ENCODE measurements around the gene DHRS7B.

DNA sequence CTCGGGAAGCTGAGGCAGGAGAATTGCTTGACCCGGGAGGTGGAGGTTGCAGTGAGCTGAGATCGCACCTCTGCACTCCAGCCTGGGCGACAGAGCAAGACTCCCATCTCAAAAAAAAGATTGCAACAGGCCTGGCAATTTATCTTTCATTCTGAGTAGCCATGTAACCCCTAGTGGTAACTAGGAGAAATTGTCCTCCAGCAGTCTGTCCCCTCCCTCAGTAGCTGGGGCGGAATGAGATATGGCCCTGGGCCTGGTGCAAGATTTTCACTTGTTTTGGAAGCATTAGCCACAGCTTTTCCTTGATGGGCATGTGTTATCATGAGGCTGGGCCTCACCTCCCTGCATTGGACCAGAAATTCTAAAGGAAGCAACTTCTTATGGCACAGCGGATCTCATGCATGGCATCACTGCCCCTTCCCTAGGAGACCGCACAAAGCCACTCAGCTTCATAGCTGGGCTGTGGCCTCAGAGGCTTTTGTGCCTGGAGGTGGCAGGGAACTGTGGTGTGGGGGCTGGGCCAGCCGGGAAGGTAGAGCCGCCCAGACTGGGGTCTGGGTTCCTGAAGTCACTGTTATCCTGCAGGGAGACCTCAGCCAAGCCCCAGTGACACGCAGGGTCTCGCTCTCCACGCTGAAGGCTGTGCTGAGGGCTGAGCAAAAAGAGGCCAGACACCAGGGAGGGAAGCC lies 113.1 kb downstream of the DHRS7B start:
- TF ChIP-seq, protein P1, sequence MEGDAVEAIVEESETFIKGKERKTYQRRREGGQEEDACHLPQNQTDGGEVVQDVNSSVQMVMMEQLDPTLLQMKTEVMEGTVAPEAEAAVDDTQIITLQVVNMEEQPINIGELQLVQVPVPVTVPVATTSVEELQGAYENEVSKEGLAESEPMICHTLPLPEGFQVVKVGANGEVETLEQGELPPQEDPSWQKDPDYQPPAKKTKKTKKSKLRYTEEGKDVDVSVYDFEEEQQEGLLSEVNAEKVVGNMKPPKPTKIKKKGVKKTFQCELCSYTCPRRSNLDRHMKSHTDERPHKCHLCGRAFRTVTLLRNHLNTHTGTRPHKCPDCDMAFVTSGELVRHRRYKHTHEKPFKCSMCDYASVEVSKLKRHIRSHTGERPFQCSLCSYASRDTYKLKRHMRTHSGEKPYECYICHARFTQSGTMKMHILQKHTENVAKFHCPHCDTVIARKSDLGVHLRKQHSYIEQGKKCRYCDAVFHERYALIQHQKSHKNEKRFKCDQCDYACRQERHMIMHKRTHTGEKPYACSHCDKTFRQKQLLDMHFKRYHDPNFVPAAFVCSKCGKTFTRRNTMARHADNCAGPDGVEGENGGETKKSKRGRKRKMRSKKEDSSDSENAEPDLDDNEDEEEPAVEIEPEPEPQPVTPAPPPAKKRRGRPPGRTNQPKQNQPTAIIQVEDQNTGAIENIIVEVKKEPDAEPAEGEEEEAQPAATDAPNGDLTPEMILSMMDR (IDR thresholded peaks at IDR 0.05): no peak
- TF ChIP-seq POLR2A (IDR thresholded peaks at IDR 0.05): no peak
